IPS-18a (cell line): ENCODE measurements around the gene GRIN2A.

Experiments used
- H3K27ac ChIP-seq: one replicate; pipeline ENCODE4 v1.5.1; 2013; ENCODE audit warnings: low read length
- H3K27me3 ChIP-seq: one replicate; pipeline ENCODE4 v1.6.1; 2013; ENCODE audit warnings: mild to moderate bottlenecking, low read length; ENCODE audit not compliant: control insufficient read depth, insufficient read depth
- H3K36me3 ChIP-seq: one replicate; pipeline ENCODE4 v1.6.1; 2013; ENCODE audit warnings: low read depth, low read length; ENCODE audit not compliant: control insufficient read depth
- H3K4me1 ChIP-seq: one replicate; pipeline ENCODE4 v1.6.1; 2013; ENCODE audit warnings: low read depth, low read length; ENCODE audit not compliant: control insufficient read depth
- H3K4me3 ChIP-seq: one replicate; pipeline ENCODE4 v1.5.1; 2013; ENCODE audit warnings: low read length
- H3K9ac ChIP-seq: one replicate; pipeline ENCODE4 v1.6.1; 2013; ENCODE audit warnings: mild to moderate bottlenecking, low read length, moderate library complexity
- H3K9me3 ChIP-seq: one replicate; pipeline ENCODE4 v1.6.1; 2013; ENCODE audit warnings: low read depth, low read length; ENCODE audit not compliant: control insufficient read depth

Gene GRIN2A

GRCh38 chr16:9821970-9822369 is 360.3 kb downstream of the GRIN2A start:
- peaks cover 25% of the 10 kb centered on the region for H3K27me3 ChIP-seq
- peak overlapping the region; percentile 21 for H3K27ac ChIP-seq
- peaks cover 60% of the 10 kb centered on the region for H3K4me1 ChIP-seq
- no peaks in the 10 kb centered on the region for H3K36me3 ChIP-seq
- peak overlapping the region; percentile 37 for H3K4me3 ChIP-seq
- H3K9me3 ChIP-seq, result no peaks in the 10 kb centered on the region
- no peak overlapping the region for H3K9ac ChIP-seq

DNA sequence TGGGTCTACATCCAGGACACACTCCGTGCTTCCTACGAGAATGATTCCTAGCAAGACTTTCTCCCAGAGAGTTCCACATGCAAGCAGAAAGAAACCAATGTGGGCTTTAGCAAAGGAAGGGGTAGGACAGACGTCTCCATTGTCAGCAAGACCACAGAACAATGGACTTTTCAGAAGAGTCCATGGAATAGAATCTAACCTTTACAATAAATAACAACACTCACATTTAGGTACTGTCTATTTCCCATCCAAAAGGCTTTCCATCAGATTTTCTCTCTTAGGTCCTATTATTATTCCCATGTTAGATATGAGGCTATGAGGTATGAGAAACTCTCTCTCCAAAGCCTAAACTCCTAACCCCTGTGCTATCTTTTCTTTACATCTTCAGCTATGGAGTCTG is 360.9 kb downstream of the GRIN2A start:
- Histone ChIP-seq H3K9ac (peak overlapping the region; percentile 4), H3K27ac (peak overlapping the region; percentile 11), H3K36me3 (no peaks in the 10 kb centered on the region), H3K4me1 (peaks cover 60% of the 10 kb centered on the region), H3K4me3 (no peak overlapping the region), H3K27me3 (peaks cover 25% of the 10 kb centered on the region), H3K9me3 (no peaks in the 10 kb centered on the region)

DNA sequence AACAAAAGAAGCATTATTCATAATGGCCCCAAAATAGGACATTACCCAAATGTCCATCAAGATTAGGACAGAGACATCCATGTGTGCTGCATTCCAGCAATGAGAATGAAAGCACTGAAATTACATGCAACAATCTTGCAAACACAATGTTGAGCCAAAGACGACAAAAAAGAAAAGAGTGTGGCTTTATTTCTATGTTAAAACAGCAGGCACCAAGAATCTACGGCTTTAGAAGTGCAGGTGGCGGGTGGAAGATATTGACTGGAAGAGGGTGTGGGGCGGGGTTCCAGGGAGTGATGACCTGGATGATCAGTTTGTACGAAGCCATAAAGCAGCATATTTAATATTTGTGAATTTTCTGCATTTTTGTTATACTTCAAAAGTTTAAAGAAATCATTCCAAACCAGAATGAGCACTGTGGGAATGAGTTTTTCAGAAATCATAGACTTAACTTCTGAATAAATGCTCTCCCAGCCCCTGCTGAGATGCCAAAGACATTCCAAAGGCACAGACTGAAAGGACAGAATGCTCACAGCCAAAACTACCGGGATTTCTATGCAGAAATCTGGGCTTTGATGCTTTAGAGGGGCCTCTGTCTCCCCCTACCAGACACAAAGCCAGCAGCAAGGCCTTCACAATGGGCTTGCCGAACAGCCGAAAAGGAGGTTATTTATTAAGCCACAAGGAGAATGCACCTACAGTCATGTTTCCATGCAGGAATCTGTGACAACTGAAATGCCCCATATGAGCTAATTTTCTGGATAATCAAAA is 361.6 kb downstream of the GRIN2A start:
- H3K4me1 ChIP-seq, result peaks cover 67% of the 10 kb centered on the region
- H3K27ac ChIP-seq, result peak overlapping the region; percentile 24

GRCh38 chr16:9818702-9819101 is 363.5 kb downstream of the GRIN2A start:
- peaks cover 73% of the 10 kb centered on the region for H3K4me1 ChIP-seq
- H3K9ac ChIP-seq, result no peak overlapping the region
- no peaks in the 10 kb centered on the region for H3K9me3 ChIP-seq

More for the DNA sequence above, 361.6 kb downstream of the GRIN2A start:
- no peaks in the 10 kb centered on the region for H3K9me3 ChIP-seq
- peak overlapping the region; percentile 33 for H3K4me3 ChIP-seq
- H3K36me3 ChIP-seq, result no peaks in the 10 kb centered on the region
- peaks cover 25% of the 10 kb centered on the region for H3K27me3 ChIP-seq
- peak overlapping the region; percentile 4 for H3K9ac ChIP-seq

GRCh38 chr16:9817586-9817985 is 364.6 kb downstream of the GRIN2A start:
- Histone ChIP-seq H3K36me3 (no peaks in the 10 kb centered on the region), H3K9ac (no peak overlapping the region), H3K27ac (no peak overlapping the region), H3K9me3 (no peaks in the 10 kb centered on the region), H3K4me3 (no peak overlapping the region), H3K27me3 (peaks cover 3% of the 10 kb centered on the region), H3K4me1 (peaks cover 67% of the 10 kb centered on the region)

More at GRCh38 chr16:9818702-9819101, 363.5 kb downstream of the GRIN2A start:
- Histone ChIP-seq H3K27me3 (peaks cover 14% of the 10 kb centered on the region), H3K4me3 (no peak overlapping the region), H3K36me3 (no peaks in the 10 kb centered on the region), H3K27ac (no peak overlapping the region)

GRCh38 chr16:9816644-9817043 is 365.6 kb downstream of the GRIN2A start:
- no peaks in the 10 kb centered on the region for H3K27me3 ChIP-seq
- peaks cover 58% of the 10 kb centered on the region for H3K4me1 ChIP-seq
- H3K4me3 ChIP-seq, result peak overlapping the region; percentile 34
- no peaks in the 10 kb centered on the region for H3K36me3 ChIP-seq
- peak overlapping the region; percentile 30 for H3K9ac ChIP-seq
- H3K27ac ChIP-seq, result peak overlapping the region; percentile 74
- H3K9me3 ChIP-seq, result no peaks in the 10 kb centered on the region

- no peaks in the 10 kb centered on the region for H3K36me3 ChIP-seq
- H3K27me3 ChIP-seq, result no peaks in the 10 kb centered on the region
- peaks cover 35% of the 10 kb centered on the region for H3K4me1 ChIP-seq
These were observed 368.6 kb downstream of the GRIN2A start for GRCh38 chr16:9813665-9814064.

DNA sequence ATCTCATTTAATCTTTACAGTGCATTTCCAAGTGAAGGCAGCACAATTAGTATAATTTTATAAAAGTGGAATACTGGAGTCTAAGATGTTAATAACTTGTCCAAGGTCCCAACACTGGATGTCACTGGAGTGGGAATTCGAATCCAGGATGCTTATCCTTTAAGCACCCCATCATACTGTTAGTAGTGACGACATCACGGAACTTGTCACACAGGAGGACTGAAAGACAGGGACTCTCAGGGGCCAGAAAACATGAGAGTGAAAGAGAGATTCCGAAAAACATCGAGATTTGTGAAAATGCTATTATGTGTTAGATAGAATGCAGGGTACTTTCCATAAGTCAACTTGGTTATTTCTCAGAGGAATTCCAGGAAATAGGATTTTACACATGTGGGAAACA is 374.0 kb downstream of the GRIN2A start:
- Histone ChIP-seq H3K36me3 (no peaks in the 10 kb centered on the region), H3K27me3 (no peaks in the 10 kb centered on the region), H3K9me3 (no peaks in the 10 kb centered on the region), H3K27ac (no peak overlapping the region), H3K9ac (no peak overlapping the region), H3K4me3 (no peak overlapping the region), H3K4me1 (no peaks in the 10 kb centered on the region)

More at GRCh38 chr16:9813665-9814064, 368.6 kb downstream of the GRIN2A start:
- Histone ChIP-seq H3K4me3 (no peak overlapping the region), H3K9me3 (no peaks in the 10 kb centered on the region), H3K27ac (no peak overlapping the region), H3K9ac (no peak overlapping the region)

- Histone ChIP-seq H3K36me3 (no peaks in the 10 kb centered on the region), H3K27ac (no peak overlapping the region), H3K27me3 (no peaks in the 10 kb centered on the region), H3K9ac (no peak overlapping the region), H3K4me1 (no peaks in the 10 kb centered on the region), H3K4me3 (no peak overlapping the region), H3K9me3 (no peaks in the 10 kb centered on the region)
These were observed 374.9 kb downstream of the GRIN2A start for GRCh38 chr16:9807302-9807701.

DNA sequence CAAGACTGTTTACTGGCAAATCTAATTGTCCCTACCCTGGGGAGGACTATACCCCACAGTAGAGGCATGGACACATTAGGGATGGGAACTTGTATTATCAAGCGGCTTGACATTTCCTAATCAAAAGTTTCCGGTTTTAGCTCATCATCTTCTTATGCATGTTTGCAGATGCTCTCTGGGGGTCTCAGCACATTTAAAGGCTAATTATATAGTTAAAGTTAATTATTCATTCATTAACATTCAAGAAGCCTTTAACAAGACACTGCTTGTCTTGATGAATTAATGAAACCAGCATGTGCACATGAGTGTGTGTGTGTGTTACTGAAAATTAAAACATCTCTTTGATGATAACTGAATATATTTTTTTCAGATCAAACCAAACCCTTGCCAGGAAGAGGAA is 377.1 kb downstream of the GRIN2A start:
- no peak overlapping the region for H3K4me3 ChIP-seq
- H3K4me1 ChIP-seq, result no peaks in the 10 kb centered on the region

GRCh38 chr16:9802160-9802559 is 380.1 kb downstream of the GRIN2A start:
- Histone ChIP-seq H3K36me3 (no peaks in the 10 kb centered on the region), H3K4me1 (no peaks in the 10 kb centered on the region), H3K27me3 (no peaks in the 10 kb centered on the region), H3K9me3 (no peaks in the 10 kb centered on the region), H3K4me3 (no peak overlapping the region), H3K27ac (no peak overlapping the region), H3K9ac (no peak overlapping the region)

More for the DNA sequence above, 377.1 kb downstream of the GRIN2A start:
- H3K27ac ChIP-seq, result no peak overlapping the region
- H3K36me3 ChIP-seq, result no peaks in the 10 kb centered on the region
- H3K27me3 ChIP-seq, result no peaks in the 10 kb centered on the region
- H3K9ac ChIP-seq, result no peak overlapping the region
- H3K9me3 ChIP-seq, result no peaks in the 10 kb centered on the region

DNA sequence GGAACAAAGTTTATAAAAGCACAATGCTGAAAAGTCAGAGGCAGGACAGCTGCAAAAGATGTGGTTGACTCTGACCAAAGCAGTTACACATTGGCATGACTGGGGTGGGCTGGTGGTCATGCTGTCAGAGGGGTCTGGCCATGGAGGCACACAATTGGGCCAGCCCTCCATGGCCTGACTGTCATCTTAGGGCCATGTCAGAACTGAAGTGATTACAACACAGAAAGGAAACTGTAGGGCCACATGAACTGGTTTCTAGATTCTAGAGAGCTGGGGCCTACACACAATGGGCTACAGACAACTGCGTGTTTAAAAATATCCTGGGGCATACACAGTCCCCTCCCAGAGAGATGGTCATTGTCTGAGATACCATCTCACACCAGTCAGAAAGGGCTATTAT is 380.6 kb downstream of the GRIN2A start:
- H3K4me1 ChIP-seq, result no peaks in the 10 kb centered on the region
- H3K27ac ChIP-seq, result no peak overlapping the region

More for the DNA sequence above, 380.6 kb downstream of the GRIN2A start:
- Histone ChIP-seq H3K9ac (no peak overlapping the region), H3K27me3 (no peaks in the 10 kb centered on the region), H3K36me3 (no peaks in the 10 kb centered on the region), H3K4me3 (no peak overlapping the region), H3K9me3 (no peaks in the 10 kb centered on the region)
